RWPE1 (cell line): ENCODE measurements around the gene PLAU.
A peak's percentile ranks its signal among the peaks of the same experiment; 100 is the strongest.

Experiments used
- CTCF ChIA-PET: fragments of 350-600 bp; sonication (Branson Sonifier 250); formaldehyde crosslinking; extraction: SDS; loops from one replicate; lab custom pipeline; 2021; lab: Yijun Ruan, JAX
- POLR2A ChIA-PET: fragments of 400-600 bp; formaldehyde crosslinking; extraction: SDS; loops from one replicate; lab custom pipeline; 2020; ENCODE audit warnings: antibody characterized with exemption; ENCODE audit not compliant: low non-redundant PET; lab: Yijun Ruan, JAX
- DNase-seq: peaks from one replicate; pipeline ENCODE4 v3.0.0; 2012; ENCODE audit warnings: low spot score
- H3K27ac ChIP-seq: fragments of 450-650 bp; 2 replicates; pipeline ENCODE4 v1.5.1; 2017
- CTCF ChIP-seq: fragments of 450-650 bp; conservative IDR thresholded peaks from 2 replicates; pipeline ENCODE4 v1.5.1; 2017; ENCODE audit warnings: low read depth, mild to moderate bottlenecking

PLAU gene

GRCh38 chr10:73910764-73911552, at the start of gene PLAU:
Gene PLAU (plus strand): TSS chr10:73911132. CDS start chr10:73911556, 424 bp downstream.
- ChIA-PET CTCF (interaction anchor here (0.6 to 5.5 kb wide), 9 partner anchors 8 to 189 kb away, joined by 3 to 29 read pairs (median 3); no protein-coding TSS in a partner anchor), POLR2A (interaction anchor here (0.7 to 6.0 kb wide), 2 partner anchors 9 to 23 kb away, joined by 6 to 28 read pairs; no protein-coding TSS in a partner anchor)
- no peak for TF ChIP-seq CTCF
- no peak for DNase-seq
- peak within 1 kb of the TSS; percentile 89 for H3K27ac ChIP-seq

DNA sequence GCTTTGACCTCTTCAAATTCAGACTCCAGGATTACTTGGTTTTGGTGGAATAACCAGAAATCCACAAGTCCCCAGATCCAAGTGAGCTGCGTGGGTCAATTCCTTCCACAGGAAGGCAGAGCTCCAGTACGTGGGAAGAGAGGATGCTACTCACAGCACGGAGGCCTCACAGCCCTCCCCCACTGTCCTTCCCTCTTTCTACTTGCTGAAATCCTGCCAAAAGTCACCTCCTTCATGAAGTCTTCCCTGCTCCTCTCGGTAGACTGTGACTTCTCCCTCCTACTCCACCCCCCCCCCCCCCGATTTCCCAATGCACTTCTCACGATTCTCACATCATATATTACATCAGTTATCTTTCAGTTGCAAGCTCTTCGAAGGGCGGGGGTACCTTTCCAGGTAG, 48.9 kb upstream of the PLAU start:
- ChIA-PET CTCF (interaction anchor here (0.6 to 2.1 kb wide), 5 partner anchors 11 to 147 kb away, joined by 3 to 9 read pairs (median 4); no protein-coding TSS in a partner anchor), POLR2A (interaction anchor here (0.7 kb wide), 1 partner anchor 8 kb away, joined by 10 read pairs; no protein-coding TSS in a partner anchor)
- no peak for DNase-seq
- TF ChIP-seq CTCF = no peak
- H3K27ac ChIP-seq = no peak overlapping the region

GRCh38 chr10:73863039-73863817, 47.7 kb upstream of the PLAU start:
- POLR2A ChIA-PET = no interaction called here
- TF ChIP-seq CTCF = no peak

GRCh38 chr10:73864229-73864628, 46.7 kb upstream of the PLAU start:
- no peak for DNase-seq
- ChIA-PET POLR2A (no interaction called here), CTCF (interaction anchor here (0.6 to 2.1 kb wide), 6 partner anchors 11 to 98 kb away, joined by 3 to 10 read pairs (median 4); no protein-coding TSS in a partner anchor)

More at GRCh38 chr10:73863039-73863817, 47.7 kb upstream of the PLAU start:
- DNase-seq = no peak
- CTCF ChIA-PET = interaction anchor here (0.9 to 2.1 kb wide), 4 partner anchors 10 to 43 kb away, joined by 3 to 10 read pairs (median 6); no protein-coding TSS in a partner anchor
- peak overlapping the region; percentile 11 for H3K27ac ChIP-seq

GRCh38 chr10:73865107-73865458, 45.8 kb upstream of the PLAU start:
- ChIA-PET CTCF (no interaction called here), POLR2A (no interaction called here)
- 0 out of 2 replicates have a peak overlapping the region, but pooled peaks have one; percentile 5 for H3K27ac ChIP-seq

More at GRCh38 chr10:73864229-73864628, 46.7 kb upstream of the PLAU start:
- TF ChIP-seq CTCF = no peak
- peak overlapping the region; percentile 11; the same call in 1 of the 2 replicates for H3K27ac ChIP-seq

More at GRCh38 chr10:73865107-73865458, 45.8 kb upstream of the PLAU start:
- TF ChIP-seq CTCF = no peak
- DNase-seq = no peak
